Measurements from ENCODE around the gene VTCN1.
A peak's percentile ranks its signal among the peaks of the same experiment; 100 is the strongest.

DNA sequence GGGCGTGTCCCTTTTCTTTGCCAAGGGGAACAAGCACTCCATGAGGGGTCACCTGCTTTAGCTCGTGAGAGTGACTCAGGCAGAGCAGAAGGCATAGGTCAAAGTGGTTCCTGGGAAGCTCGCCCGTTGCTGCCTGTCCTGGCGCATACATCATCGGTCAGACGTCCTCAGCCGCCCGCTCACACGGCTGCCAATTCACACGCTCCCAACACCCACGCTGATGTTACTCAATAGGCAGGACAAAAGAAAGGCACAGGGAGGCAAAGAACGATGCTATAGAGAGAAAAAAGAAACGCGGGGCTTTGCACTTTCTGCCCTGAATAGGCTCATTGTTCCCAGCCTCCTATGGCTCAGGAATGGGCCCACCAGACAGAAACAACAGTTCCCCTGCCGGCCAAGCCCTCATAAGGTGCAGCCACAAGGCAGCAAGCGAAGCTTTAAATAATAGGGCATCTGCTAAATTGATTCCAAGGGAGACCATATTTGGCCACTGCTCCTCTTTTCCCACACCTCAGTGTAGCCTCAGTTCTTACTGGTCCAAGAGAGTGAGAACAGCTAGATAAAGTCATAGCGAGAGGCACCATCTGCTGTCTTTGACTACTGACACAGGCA lies 38.7 kb downstream of the VTCN1 start:
- TF ChIP-seq, protein P1, sequence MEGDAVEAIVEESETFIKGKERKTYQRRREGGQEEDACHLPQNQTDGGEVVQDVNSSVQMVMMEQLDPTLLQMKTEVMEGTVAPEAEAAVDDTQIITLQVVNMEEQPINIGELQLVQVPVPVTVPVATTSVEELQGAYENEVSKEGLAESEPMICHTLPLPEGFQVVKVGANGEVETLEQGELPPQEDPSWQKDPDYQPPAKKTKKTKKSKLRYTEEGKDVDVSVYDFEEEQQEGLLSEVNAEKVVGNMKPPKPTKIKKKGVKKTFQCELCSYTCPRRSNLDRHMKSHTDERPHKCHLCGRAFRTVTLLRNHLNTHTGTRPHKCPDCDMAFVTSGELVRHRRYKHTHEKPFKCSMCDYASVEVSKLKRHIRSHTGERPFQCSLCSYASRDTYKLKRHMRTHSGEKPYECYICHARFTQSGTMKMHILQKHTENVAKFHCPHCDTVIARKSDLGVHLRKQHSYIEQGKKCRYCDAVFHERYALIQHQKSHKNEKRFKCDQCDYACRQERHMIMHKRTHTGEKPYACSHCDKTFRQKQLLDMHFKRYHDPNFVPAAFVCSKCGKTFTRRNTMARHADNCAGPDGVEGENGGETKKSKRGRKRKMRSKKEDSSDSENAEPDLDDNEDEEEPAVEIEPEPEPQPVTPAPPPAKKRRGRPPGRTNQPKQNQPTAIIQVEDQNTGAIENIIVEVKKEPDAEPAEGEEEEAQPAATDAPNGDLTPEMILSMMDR (IDR thresholded peaks at IDR 0.05; ENCODE audit: control extremely low read depth in 1 of 3, insufficient read depth in 1 of 3, low read depth in 1 of 3, low read length in 3 of 3): no peak
- TF ChIP-seq, protein P2, sequence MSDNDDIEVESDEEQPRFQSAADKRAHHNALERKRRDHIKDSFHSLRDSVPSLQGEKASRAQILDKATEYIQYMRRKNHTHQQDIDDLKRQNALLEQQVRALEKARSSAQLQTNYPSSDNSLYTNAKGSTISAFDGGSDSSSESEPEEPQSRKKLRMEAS (IDR thresholded peaks at IDR 0.05): no peak
- TF ChIP-seq ZNF274 (IDR thresholded peaks at IDR 0.05; ENCODE audit: borderline replicate concordance, extremely low read depth, low read length) (no peak), SUZ12 (IDR thresholded peaks at IDR 0.05; ENCODE audit: low read length) (no peak), YY1 (IDR thresholded peaks at IDR 0.05; ENCODE audit: low read depth, low read length) (no peak), HDAC2 (IDR thresholded peaks at IDR 0.05; ENCODE audit: borderline replicate concordance in 1 of 2, low read depth in 2 of 2, low read length in 2 of 2) (0 out of 4 replicates have a peak, but pooled peaks of 1 of the 2 experiments have one; percentile 14), GTF2F1 (IDR thresholded peaks at IDR 0.05; ENCODE audit: borderline replicate concordance, low read depth, low read length) (no peak), BACH1 (IDR thresholded peaks at IDR 0.05; ENCODE audit: low read length) (no peak), POLR2A (IDR thresholded peaks at IDR 0.05; ENCODE audit: control extremely low read depth in 1 of 2, low read depth in 2 of 2, low read length in 2 of 2) (no peak), EZH2 (IDR thresholded peaks at IDR 0.05; ENCODE audit: low read depth, low read length, severe bottlenecking) (no peak)
- TF ChIP-seq, protein P3, sequence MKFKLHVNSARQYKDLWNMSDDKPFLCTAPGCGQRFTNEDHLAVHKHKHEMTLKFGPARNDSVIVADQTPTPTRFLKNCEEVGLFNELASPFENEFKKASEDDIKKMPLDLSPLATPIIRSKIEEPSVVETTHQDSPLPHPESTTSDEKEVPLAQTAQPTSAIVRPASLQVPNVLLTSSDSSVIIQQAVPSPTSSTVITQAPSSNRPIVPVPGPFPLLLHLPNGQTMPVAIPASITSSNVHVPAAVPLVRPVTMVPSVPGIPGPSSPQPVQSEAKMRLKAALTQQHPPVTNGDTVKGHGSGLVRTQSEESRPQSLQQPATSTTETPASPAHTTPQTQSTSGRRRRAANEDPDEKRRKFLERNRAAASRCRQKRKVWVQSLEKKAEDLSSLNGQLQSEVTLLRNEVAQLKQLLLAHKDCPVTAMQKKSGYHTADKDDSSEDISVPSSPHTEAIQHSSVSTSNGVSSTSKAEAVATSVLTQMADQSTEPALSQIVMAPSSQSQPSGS (IDR thresholded peaks at IDR 0.05; ENCODE audit: low read length): no peak

Measured in H1 (cell line).